Hepatocyte (in vitro differentiated cells): ENCODE measurements around the gene MINDY4B.

Experiments used
- CTCF ChIP-seq: fragments of 200-600 bp; sonication (generic); IDR thresholded peaks from 2 replicates; pipeline ENCODE4 v1.5.1; 2016; ENCODE audit warnings: antibody characterized with exemption, mild to moderate bottlenecking; ENCODE audit not compliant: poor library complexity
- EZH2 ChIP-seq: fragments of 200-600 bp; sonication (generic); IDR thresholded peaks from 2 replicates; pipeline ENCODE4 v1.6.1; 2016; ENCODE audit warnings: antibody characterized with exemption, mild to moderate bottlenecking, borderline replicate concordance
- EZH2phosphoT487 ChIP-seq: fragments of 200-600 bp; sonication (generic); IDR thresholded peaks from one replicate; pipeline ENCODE4 v1.6.1; 2018; ENCODE audit warnings: antibody characterized with exemption, mild to moderate bottlenecking, low read depth, moderate library complexity; ENCODE audit not compliant: unreplicated experiment, severe bottlenecking

- TF ChIP-seq CTCF = no peak
- TF ChIP-seq EZH2 = no peak
- no peak for TF ChIP-seq EZH2phosphoT487
Observed at GRCh38 chr3:150840802-150841515, 64.3 kb downstream of the MINDY4B start.
